HG03469 (cell line): Measurements from ENCODE around the gene RFX5.
"Not testable (repeated sequence)": the region's sequence is repeated elsewhere in the genome, so short reads cannot be mapped to it uniquely, and the experiment has no call there.

Experiments
- ATAC-seq: cut with Tn5 transposase; IDR thresholded peaks from one replicate; pipeline ENCODE4 v1.9.1; 2021; ENCODE audit warnings: mild to moderate bottlenecking, moderate library complexity, moderate number of reproducible peaks; ENCODE audit not compliant: unreplicated experiment

The RFX5 gene

GRCh38 chr1:151362308-151363155, 15.5 kb upstream of the RFX5 start:
- no peak for ATAC-seq

- ATAC-seq = no peak
These were observed 14.8 kb upstream of the RFX5 start for GRCh38 chr1:151361883-151362282.

GRCh38 chr1:151356696-151357095, 9.6 kb upstream of the RFX5 start:
- ATAC-seq = no peak

GRCh38 chr1:151352021-151352718, 5.1 kb upstream of the RFX5 start:
- no peak for ATAC-seq

- not testable (repeated sequence) for ATAC-seq
These were observed 3.3 kb upstream of the RFX5 start for GRCh38 chr1:151350323-151350722.

GRCh38 chr1:151347523-151348246, 633 bp upstream of the RFX5 start:
- no peak for ATAC-seq

- ATAC-seq = no peak
These were observed 827 bp downstream of the RFX5 start for GRCh38 chr1:151346082-151346768.

GRCh38 chr1:151344291-151344690, 2.8 kb downstream of the RFX5 start:
- ATAC-seq = no peak

- ATAC-seq = no peak
These were observed 3.5 kb downstream of the RFX5 start for GRCh38 chr1:151343587-151343986.

GRCh38 chr1:151342569-151342968, 4.5 kb downstream of the RFX5 start:
- ATAC-seq = no peak

GRCh38 chr1:151342021-151342420, 5.0 kb downstream of the RFX5 start:
- no peak for ATAC-seq

GRCh38 chr1:151340870-151341754, 5.9 kb downstream of the RFX5 start:
- no peak for ATAC-seq

GRCh38 chr1:151336556-151336955, 10.5 kb downstream of the RFX5 start:
- ATAC-seq = no peak

- no peak for ATAC-seq
These were observed 12.2 kb downstream of the RFX5 start for GRCh38 chr1:151334822-151335221.

- no peak for ATAC-seq
These were observed 19.0 kb downstream of the RFX5 start for GRCh38 chr1:151327903-151328674.

- ATAC-seq = peak; percentile 48
These were observed 19.7 kb downstream of the RFX5 start, which contains the start of gene PI4KB for GRCh38 chr1:151327223-151327902. Gene PI4KB (minus strand): TSS chr1:151327416. CDS start chr1:151316481, 10,935 bp downstream.

GRCh38 chr1:151326619-151327222, 20.3 kb downstream of the RFX5 start:
- peak; percentile 18 for ATAC-seq
